Activated gamma-delta T cell (primary cell): ENCODE data around the gene GC.
"Not testable (repeated sequence)": the region's sequence is repeated elsewhere in the genome, so short reads cannot be mapped to it uniquely, and the experiment has no call there.

Source experiments
- DNase-seq: peaks from one replicate; lab custom pipeline; 2025; lab: John Stamatoyannopoulos, UW

The GC gene

DNA sequence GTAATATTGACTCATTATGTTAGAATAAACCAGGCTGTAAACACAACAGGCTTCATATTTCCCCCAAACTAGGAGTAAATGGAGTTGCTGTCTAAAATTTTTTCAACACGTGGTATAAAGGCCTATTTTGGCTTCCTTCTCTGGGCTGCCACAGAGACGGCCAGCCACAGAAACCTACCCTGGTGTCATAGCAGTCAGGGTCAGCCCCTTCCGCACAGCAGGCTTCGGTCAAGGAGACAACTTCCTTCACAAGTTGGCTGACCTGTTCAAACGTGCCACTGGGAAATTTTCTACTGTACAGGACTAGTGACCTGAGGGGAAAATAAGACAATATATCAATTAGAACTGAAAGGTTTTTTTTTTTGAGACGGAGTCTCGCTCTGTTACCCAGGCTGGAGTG, 15.8 kb downstream of the GC start:
- no peak for DNase-seq

DNA sequence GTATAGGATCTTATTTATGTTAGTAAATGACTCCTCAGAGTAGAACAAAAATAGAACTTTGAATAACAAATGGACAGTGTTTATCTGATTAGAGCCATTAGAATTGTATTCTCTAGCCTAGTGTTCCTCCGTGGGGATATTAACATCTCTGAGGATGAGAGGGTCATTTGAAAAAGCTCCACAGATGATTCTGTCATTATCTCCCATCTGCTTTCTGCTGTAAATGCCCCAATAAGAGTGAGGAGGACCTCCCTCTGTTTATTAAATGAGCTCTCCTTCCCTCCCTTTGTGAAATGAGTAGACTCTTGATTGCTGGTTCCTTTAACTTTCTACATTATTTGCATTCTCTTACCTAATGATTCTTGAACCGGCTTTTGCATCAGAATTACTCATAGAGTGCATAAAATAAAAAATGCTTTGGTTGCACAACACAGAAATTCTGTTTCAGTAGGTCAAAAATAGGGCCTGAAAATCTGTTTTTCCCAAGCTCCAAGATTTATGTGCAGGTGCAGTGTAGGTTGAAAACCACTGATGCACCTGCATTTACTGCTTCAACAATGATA, 18.0 kb downstream of the GC start:
- no peak for DNase-seq

DNA sequence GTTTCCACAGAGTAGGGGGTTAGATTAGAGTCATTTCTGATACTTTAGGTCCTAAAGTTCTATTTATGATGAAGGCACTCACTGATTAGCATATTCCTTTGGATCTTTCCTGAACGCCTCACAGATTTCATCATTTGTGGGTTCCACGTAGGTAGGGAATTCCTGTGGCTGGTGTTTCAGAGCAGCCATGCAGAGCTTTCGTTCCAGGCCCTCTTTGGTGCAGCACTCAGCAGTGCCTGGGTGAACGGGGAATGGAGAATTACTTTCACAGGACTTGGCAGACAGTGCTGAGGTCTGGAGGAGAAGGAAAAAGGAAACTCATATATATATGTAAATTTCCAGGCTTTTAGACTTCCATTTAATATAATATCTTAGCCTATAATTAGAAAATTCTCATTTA, 18.5 kb downstream of the GC start:
- no peak for DNase-seq

DNA sequence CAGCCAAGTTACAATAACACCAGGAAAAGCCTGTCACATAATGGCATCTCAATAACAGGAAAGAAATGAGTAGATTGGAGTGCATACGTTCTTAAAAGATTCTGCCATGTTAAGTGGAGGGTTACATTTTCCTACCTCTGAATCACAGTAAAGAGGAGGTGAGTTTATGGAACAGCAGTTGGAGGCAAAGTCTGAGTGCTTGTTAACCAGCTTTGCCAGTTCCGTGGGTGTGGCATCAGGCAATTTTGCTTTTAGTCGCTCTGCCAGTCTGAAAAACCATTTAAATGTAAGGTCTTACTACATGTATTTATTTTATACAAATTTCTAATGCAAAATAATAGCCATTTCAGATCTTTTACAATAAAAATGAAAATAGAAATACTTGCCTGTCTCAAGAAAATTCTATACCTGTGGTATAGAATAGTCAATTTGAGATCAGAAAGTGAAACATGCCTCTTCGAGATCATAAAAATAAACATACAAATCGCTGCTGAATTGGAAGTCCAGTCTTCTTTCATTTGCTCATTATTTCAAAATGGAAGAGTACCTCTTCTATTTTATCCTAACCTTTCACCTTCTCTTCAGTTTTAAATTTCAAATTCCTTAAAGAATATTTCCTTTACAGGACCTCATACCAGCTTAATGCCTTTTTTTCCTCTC, 31.4 kb downstream of the GC start:
- DNase-seq: no peak

DNA sequence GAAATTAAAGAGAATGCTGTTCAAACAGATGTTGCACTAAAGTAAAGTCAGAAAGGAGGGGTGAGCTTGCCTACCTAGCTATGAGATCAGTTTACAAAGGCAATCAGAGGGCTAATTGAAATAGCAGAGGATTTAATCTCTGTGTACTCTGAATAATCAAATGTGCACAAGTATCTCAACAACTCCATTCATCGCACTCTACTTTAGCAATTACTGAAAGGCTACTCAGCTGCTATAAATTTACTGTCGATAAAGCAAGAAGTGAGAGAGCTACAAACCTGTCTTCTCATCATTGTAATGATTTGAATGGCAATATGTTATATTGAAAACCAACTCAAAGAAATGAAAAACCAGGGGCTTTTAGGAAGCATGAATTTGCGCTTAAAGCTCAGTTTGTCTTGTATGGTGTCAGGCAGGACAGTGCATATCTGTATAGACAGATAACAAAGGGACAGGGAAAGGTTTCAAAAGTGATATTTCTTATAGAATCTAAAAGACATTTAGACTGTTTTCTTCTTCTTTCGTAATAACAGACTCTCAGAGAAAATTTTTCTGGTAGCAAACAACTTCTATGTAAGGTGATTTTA, 34.8 kb downstream of the GC start:
- no peak for DNase-seq

DNA sequence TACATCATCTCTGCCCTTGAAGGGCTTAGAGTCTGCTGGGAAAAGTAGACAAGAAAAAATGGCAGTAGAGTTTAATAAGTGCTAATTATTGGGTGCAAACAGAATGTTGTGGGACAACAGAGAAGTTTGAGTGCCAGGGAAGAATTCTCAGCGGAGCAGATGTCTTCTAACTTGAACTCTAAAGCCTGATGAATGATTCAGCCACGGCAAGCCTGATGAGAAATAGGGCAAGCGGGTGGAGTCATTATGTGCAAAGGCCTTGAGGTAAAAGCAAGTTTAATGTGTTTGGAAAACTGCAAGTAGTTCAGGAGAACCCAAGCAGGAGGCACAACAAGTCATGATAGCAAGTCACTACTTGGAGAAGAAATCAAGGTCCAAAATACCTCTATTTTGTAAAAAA, 37.5 kb downstream of the GC start:
- no peak for DNase-seq

DNA sequence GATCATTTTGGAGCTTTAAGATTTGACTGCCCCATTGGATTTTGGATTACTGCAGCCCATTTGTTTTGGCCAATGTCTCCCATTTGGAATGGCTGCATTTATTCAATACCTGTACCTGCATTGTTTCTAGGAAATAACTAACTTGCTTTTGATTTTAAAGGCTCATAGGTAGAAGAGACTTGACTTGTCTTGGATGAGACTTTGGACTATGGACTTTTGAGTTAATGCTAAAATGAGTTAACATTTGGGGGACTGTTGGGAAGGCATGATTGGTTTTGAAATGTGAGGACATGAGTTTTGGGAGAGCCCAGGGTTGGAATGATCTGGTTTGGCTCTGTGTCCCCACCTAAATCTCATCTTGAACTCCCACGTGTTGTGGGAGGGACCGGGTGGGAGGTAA, 45.1 kb downstream of the GC start:
- not testable (repeated sequence) for DNase-seq

DNA sequence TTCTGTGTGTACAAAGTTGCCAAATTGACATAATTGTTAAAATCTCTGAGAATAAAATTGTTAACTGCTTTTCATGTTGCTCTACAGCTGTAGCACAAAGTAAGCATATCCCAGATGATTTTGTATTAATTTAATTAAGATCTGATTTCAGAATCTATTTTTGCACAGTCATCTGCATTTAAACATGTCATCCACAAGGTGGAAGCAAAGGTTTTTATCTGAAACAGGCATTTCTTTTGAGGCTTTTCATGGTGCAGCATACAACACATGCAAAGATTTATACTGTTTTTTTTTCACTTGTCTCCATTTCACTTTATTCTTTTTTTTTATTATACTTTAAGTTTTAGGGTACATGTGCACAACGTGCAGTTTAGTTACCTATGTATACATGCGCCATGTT, 51.2 kb downstream of the GC start:
- DNase-seq: no peak

DNA sequence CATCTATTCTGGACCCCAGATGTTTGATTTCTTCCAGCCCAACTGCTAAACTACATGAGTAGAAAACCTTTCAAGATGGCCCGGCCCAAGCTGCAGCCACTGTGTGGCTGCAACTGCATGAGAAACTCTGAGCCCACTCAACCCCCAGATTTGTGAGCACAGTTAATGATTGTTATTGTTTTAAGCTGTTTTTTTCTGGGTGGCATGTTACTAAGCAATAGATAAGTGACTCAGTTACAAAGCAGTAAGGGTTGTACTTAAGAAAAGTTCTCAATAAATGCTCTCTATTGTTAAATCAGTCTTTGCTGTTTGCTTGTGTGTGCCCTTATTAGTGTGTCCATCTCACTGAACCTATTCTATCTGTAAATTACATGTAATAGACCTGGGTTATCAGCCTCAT, 51.8 kb downstream of the GC start:
- DNase-seq: no peak

DNA sequence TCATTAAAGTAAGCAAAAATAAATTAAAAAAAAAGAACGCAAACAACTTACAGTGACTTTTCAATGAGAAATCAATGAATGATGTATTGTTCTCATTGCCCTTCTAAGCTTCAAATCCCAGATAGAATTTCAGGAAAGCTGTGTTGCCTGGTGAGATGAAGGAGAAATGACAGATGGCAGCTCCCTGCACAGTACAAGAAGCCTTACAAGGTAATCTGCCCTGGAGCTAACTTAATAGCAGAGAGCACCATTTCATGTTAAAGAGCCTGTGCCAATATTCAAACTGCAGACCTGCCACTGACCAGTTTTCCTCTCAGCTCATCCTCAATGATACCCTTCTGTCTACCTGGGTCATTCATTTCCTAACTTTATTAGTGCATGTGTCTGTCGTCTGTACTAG, 54.0 kb downstream of the GC start:
- DNase-seq: no peak

DNA sequence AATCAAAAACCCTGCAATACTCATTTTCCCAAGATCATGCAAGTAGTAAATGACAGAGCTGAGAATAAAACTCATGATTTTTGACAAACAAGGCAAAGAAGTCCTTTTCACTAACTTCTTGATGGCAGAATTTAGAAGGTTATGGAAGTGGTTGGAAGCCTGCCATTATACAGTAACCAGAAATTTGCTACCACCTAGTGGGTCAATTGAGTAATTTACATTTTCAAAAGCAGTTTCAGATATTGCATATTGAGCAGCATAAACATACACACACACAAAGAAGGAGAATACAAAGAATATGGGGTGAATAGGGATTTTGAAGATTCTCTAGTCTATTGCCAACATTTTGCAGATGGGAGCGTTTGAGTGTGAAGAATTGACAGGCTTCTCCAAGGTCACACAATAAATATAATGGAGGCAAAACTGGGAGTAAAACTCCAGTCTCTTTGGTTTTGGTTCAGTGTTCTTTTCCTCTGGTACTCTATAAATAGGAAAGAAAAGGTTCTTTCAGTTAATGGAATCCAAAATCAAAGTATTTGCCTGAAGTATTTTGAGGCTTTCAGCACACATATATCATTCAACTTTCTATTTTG, 70.2 kb downstream of the GC start:
- no peak for DNase-seq

DNA sequence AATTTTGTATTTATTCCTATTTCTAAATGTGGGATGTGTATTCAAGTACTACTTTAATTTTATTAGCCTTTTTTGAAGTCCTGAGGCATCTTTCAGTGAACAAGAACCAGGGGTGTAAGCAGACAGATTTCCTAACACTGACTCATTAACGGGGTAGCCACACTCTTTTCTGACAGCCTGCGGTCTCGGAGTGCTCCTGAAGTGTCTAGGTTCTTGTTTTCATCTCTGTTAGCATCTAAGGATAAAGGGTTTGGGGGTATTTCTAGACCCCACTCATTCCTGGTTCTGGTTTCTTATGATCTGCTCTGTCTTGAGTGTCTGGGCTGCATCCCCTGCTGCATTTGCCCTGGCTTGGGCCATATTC, 71.9 kb downstream of the GC start:
- DNase-seq: no peak

DNA sequence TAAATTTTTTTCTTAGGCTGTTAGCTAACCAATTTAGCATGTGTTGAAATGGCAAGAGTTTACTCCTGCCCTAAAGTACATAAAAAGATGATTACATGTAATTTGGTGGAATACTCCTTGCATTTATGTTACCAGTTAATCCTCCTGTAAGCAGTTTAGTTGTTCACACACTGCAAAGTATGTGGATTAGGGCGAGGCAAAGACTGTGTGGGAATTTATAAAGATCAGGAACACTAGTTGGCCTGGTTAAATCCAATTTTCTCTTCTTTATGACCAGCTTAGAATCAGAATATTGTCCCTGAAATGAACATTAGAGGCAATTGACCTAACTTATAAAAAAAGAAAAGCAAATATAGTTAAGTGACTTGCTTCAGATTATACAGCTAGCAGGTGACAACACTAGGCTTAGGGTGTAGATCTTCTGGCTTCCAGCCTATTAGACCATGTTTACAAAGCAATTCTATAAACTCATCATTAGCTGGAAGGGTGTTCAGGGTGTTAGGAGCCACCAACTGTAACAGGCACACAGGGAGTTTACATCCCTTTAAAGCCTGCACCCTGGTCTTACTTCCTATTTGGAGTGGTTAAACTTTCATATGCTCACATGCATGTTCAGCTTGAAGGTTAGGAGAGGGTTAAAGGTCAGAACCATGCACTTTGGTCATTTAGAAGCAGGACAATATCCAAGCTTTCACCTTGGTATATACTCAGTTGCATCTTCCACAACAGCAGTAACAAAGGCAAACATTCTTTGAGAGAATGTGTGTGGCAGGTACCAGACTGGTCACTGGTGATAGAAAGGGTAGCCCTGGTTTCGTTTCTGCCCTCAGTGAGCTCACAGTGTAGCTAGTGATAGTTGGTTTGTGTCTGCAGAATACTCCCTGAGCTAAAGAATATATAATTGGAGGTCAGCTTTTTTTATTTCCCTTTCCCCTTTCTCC, 72.6 kb downstream of the GC start:
- DNase-seq: no peak

DNA sequence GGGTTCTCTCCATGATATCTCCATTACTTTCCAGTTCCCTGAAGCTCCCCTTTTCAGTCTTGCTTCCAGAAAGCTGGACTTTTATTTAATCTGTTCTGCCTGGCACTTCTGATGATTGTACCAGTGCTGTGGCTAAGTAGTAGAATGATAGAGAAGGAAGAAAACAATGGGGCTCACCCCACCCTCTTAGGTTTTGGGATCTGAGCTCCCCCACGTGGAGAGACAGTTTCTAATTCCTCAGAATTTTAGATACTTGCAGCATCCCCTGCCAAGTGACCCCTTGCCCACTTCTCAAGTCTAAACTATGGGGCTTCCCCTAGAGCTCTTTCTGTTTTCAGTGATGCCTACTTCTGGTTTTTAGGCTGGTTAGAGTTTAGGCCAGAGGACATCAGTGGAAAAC, 73.9 kb downstream of the GC start:
- DNase-seq: no peak

DNA sequence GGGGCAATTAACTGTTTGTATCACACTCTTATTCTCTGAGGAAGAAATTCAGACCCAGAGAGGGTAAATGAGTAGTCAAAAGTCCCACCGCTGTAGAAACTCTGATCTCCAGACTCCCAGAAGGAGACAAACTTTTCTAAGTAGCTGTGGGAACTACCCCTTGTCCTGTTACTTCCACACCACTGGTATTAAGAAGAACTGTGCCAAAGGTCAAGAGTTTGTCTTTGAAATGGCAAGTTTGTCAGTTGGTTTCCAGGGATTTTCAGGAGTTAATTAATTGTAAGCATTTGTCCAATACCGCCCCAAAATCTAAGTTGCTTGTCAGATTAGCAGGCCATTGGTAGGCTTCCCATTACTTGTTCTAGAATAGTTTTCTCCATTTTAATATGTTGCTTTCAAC, 85.7 kb downstream of the GC start:
- no peak for DNase-seq

DNA sequence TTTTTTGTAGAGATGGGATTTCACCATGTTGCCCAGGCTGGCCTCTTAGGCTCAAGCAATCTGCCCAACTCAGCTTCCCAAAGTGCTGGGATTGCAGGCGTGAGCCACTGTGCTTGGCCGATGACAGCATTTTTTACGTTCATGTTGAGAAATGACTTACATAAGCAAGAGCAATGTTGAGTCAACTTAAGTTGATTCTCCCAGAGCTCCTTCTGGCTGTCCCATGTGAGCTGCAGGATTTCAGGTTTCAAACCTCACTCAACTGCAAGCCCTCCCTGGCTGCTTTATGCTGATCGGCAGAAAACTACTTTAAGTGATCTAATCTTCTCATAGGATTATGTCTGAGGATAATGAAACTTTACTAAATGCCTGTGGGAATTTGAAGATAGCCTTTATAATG, 86.8 kb downstream of the GC start:
- no peak for DNase-seq

DNA sequence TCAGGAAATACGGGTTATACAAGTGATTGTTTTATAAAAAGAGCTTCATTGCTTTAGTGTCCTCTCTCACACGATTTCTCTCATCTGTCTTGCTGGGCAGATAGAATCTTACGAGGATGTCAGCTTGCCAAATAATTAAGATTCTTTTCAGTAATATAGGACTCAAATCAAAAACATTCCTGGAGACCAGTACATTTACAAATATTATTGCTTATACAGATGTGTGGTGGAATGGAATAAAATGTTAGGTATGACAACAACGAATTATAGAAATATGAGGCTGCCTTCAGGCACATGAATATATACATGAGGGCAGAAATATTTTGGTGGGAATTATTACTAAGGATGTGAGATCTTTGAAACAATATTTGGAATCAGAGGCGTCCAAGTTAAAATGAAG, 88.9 kb downstream of the GC start:
- DNase-seq: no peak

DNA sequence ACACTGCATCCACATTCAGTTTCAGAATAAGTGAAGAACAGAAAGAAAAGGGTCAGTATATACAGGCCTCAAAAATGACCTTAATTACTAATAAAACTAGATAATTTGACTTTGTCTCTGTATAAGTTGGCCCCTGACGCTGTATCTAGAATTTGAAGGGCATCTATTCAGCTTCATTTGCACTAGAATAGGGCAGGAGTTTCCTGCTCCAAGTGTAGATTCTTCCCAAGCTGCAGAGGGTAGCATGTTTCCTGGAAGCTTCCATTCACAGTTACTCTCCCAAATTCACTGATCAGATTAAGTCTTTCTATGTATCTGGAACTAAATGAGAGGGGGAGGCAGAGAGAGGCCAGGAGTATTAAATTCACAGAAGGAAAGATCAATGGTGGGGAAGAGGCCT, 90.9 kb downstream of the GC start:
- DNase-seq: no peak

DNA sequence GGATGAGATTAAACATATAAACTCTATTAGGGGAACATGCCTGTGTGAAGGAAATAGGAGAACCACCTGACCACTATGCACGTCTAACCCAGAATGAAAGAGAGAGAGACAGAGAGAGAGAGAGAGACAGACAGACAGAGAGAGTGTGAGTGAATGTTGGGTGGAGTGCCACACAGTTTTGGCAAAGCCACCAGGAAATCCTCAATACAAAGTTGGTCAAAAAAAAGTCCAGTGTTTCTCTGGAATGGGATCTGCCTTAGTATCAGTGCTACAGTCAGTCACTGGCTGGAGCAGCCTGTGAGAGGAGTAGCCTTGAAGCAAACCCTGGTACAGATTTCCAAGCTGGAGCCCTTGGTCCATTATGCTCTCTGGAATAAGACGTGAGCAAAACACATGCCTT, 91.7 kb downstream of the GC start:
- no peak for DNase-seq
